GM19468 (cell line): Measurements from ENCODE around the gene SECTM1.
A peak's percentile ranks its signal among the peaks of the same experiment; 100 is the strongest.

ENCODE experiments used
- ATAC-seq: cut with Tn5 transposase; IDR thresholded peaks from one replicate; pipeline ENCODE4 v1.9.1; 2021; ENCODE audit warnings: mild to moderate bottlenecking, moderate library complexity, moderate number of reproducible peaks; ENCODE audit not compliant: unreplicated experiment; ENCODE audit errors: extremely low read depth

SECTM1 gene

GRCh38 chr17:82302991-82303943 lies 30.3 kb downstream of the SECTM1 start:
- ATAC-seq = no peak

- no peak for ATAC-seq
Measured at GRCh38 chr17:82302568-82302963, 31.0 kb downstream of the SECTM1 start.

- no peak for ATAC-seq
Measured at GRCh38 chr17:82301916-82302567, 31.5 kb downstream of the SECTM1 start.

GRCh38 chr17:82301300-82301915 lies 32.2 kb downstream of the SECTM1 start:
- no peak for ATAC-seq

- no peak for ATAC-seq
Measured at GRCh38 chr17:82300707-82301270, 32.8 kb downstream of the SECTM1 start.

- no peak for ATAC-seq
Measured at GRCh38 chr17:82300228-82300627, 33.3 kb downstream of the SECTM1 start.

GRCh38 chr17:82299452-82299851 lies 34.1 kb downstream of the SECTM1 start:
- no peak for ATAC-seq

GRCh38 chr17:82298538-82299421 lies 34.8 kb downstream of the SECTM1 start:
- ATAC-seq = no peak

- peak; percentile 9 for ATAC-seq
Measured at GRCh38 chr17:82297714-82298537, 35.6 kb downstream of the SECTM1 start.

GRCh38 chr17:82297280-82297713 lies 36.3 kb downstream of the SECTM1 start:
- ATAC-seq = no peak

- ATAC-seq = no peak
Measured at GRCh38 chr17:82296511-82297279, 36.9 kb downstream of the SECTM1 start.

- no peak for ATAC-seq
Measured at GRCh38 chr17:82295472-82295814, 38.1 kb downstream of the SECTM1 start.

GRCh38 chr17:82294064-82294773 lies 39.3 kb downstream of the SECTM1 start:
- no peak for ATAC-seq

GRCh38 chr17:82292251-82293154 lies 41.1 kb downstream of the SECTM1 start:
- ATAC-seq = peak; percentile 83

- no peak for ATAC-seq
Measured at GRCh38 chr17:82291582-82292250, 41.9 kb downstream of the SECTM1 start.
